Neural progenitor cell (in vitro differentiated cells): Measurements from ENCODE around the gene POLN.

Experiments
- CTCF ChIP-seq: fragments of 200-600 bp; sonication (generic); IDR thresholded peaks from 2 replicates; pipeline ENCODE4 v1.5.1; 2017; ENCODE audit warnings: antibody characterized with exemption, mild to moderate bottlenecking
- EZH2 ChIP-seq: fragments of 200-600 bp; sonication (generic); IDR thresholded peaks from 2 replicates; pipeline ENCODE4 v1.6.1; 2017; ENCODE audit warnings: antibody characterized with exemption, mild to moderate bottlenecking, moderate library complexity

- TF ChIP-seq CTCF (no peak), EZH2 (no peak)
Measured at GRCh38 chr4:2175990-2176698, 65.8 kb downstream of the POLN start.
